GM12878 (cell line): ENCODE data around the gene FETUB. TPM values are rescaled to one million over a fixed set of nuclear protein-coding genes. Genes with fewer than 3 reads are reported as not detected.

Experiments used
- ATAC-seq: fragments of 200-7000 bp; cut with Tn5 transposase; 3 replicates; pipeline ENCODE4 v1.9.1; 2020; ENCODE audit warnings: mild to moderate bottlenecking, moderate library complexity
- BruUV-seq: library from RNA; stranded (reverse); fragments of 400-500 nt; replicated peaks from 2 replicates; lab custom pipeline; 2021; lab: Mats Ljungman, UMichigan
- CTCF ChIA-PET: fragments of 300-600 bp; sonication (Branson Sonifier 250); formaldehyde crosslinking; extraction: SDS; loops from one replicate; lab custom pipeline; 2021; ENCODE audit warnings: inconsistent platforms; lab: Yijun Ruan, JAX
- POLR2A ChIA-PET: fragments of 350-600 bp; formaldehyde crosslinking; extraction: SDS; loops from one replicate; lab custom pipeline; 2021; ENCODE audit warnings: inconsistent platforms; lab: Charles Lee
- RAD21 ChIA-PET: fragments of 300-600 bp; sonication (Branson Sonifier 250); formaldehyde crosslinking; loops from one replicate; lab custom pipeline; 2023; ENCODE audit warnings: antibody characterized with exemption; ENCODE audit not compliant: unreplicated experiment; lab: Charles Lee
- SMC1A ChIA-PET: fragments of 300-600 bp; sonication (Branson Sonifier 250); formaldehyde crosslinking; loops from one replicate; lab custom pipeline; 2023; ENCODE audit not compliant: unreplicated experiment, uncharacterized antibody; lab: Charles Lee
- DNase-seq: peaks from one replicate; pipeline ENCODE4 v3.0.0-alpha.2; 2011; ENCODE audit warnings: low read depth, low spot score
- FAIRE-seq: peaks from 3 replicates; lab custom pipeline; 2011; peaks lifted over from hg19 to GRCh38; lab: Jason Lieb, UNC
- H2AFZ ChIP-seq: 2 replicates; pipeline ENCODE4 v1.6.0; 2011; ENCODE audit warnings: low read depth, low read length, control low read depth; ENCODE audit not compliant: control insufficient read depth
- H3K27ac ChIP-seq: 2 replicates; pipeline ENCODE4 v1.5.1; 2011; ENCODE audit warnings: control low read depth; ENCODE audit not compliant: control insufficient read depth, insufficient read depth
- H3K27me3 ChIP-seq, 2 experiments: replicated peaks in 1 of 2; 2 replicates each; pipeline versions ENCODE4 v1.6.0 to v1.6.1; 2011; ENCODE audit warnings: low read length in 1 of 2; ENCODE audit not compliant: control insufficient read depth in 2 of 2, insufficient read depth in 2 of 2
- H3K36me3 ChIP-seq, 2 experiments: 2 replicates each; pipeline ENCODE4 v1.5.1; 2011; ENCODE audit warnings: low read length in 1 of 2; ENCODE audit not compliant: control insufficient read depth in 2 of 2, insufficient read depth in 2 of 2
- H3K4me1 ChIP-seq: 2 replicates; pipeline ENCODE4 v1.6.1; 2011; ENCODE audit warnings: mild to moderate bottlenecking, low read length, moderate library complexity, mixed read lengths; ENCODE audit not compliant: control insufficient read depth, insufficient read depth
- H3K4me2 ChIP-seq: 2 replicates; pipeline ENCODE4 v1.6.0; 2011; ENCODE audit warnings: control low read depth; ENCODE audit not compliant: control insufficient read depth, insufficient read depth
- H3K4me3 ChIP-seq: fragments of 200-600 bp; sonication (generic); 2 replicates; pipeline ENCODE4 v1.5.1; 2016
- H3K79me2 ChIP-seq: 2 replicates; pipeline ENCODE4 v1.6.0; 2011; ENCODE audit warnings: low read length; ENCODE audit not compliant: control insufficient read depth, insufficient read depth
- H3K9ac ChIP-seq: 2 replicates; pipeline ENCODE4 v1.8.0; 2011; ENCODE audit warnings: low read length, control low read depth, mixed read lengths; ENCODE audit not compliant: control insufficient read depth, insufficient read depth
- H3K9me3 ChIP-seq: replicated peaks from 3 replicates; pipeline ENCODE4 v1.5.1; 2011; ENCODE audit warnings: mild to moderate bottlenecking, low read length; ENCODE audit not compliant: control insufficient read depth, insufficient read depth
- H4K20me1 ChIP-seq: 2 replicates; pipeline ENCODE4 v1.6.0; 2011; ENCODE audit not compliant: control insufficient read depth, insufficient read depth
- ATF7 ChIP-seq: fragments of 450-650 bp; IDR thresholded peaks from 2 replicates; pipeline ENCODE4 v1.6.1; 2016; ENCODE audit warnings: low read depth, mild to moderate bottlenecking
- CREB1 ChIP-seq: IDR thresholded peaks from 2 replicates; pipeline ENCODE4 v1.6.1; 2012; ENCODE audit warnings: low read depth, mild to moderate bottlenecking, inconsistent platforms
- EGR1 ChIP-seq, 2 experiments: IDR thresholded peaks; 1 replicate in 1 of 2; 2 replicates in 1 of 2; pipeline ENCODE4 v1.6.1; 2011 to 2012; ENCODE audit warnings: low read depth in 2 of 2, low read length in 2 of 2, borderline replicate concordance in 1 of 2, mild to moderate bottlenecking in 1 of 2, moderate library complexity in 1 of 2
- KLF5 ChIP-seq: fragments of 450-650 bp; IDR thresholded peaks from 2 replicates; pipeline ENCODE4 v1.6.1; 2014; ENCODE audit warnings: mild to moderate bottlenecking; ENCODE audit not compliant: partially characterized antibody
- RAD21 ChIP-seq: IDR thresholded peaks from 2 replicates; pipeline ENCODE4 v1.6.1; 2011; ENCODE audit warnings: mild to moderate bottlenecking, low read depth, low read length, moderate library complexity; ENCODE audit not compliant: insufficient read depth
- RUNX3 ChIP-seq: IDR thresholded peaks from 2 replicates; pipeline ENCODE4 v1.6.1; 2012; ENCODE audit warnings: low read length, inconsistent platforms
- SP1 ChIP-seq: IDR thresholded peaks from one replicate; pipeline ENCODE4 v1.6.1; 2011; ENCODE audit warnings: low read depth, low read length
- SREBF1 ChIP-seq: IDR thresholded peaks from 2 replicates; pipeline ENCODE4 v1.6.1; 2012; ENCODE audit warnings: mild to moderate bottlenecking, low read length
- TCF12 ChIP-seq: IDR thresholded peaks from 2 replicates; pipeline ENCODE4 v1.6.1; 2011; ENCODE audit warnings: low read depth, mild to moderate bottlenecking, low read length
- TCF7 ChIP-seq: IDR thresholded peaks from 2 replicates; pipeline ENCODE4 v1.6.1; 2014; ENCODE audit warnings: antibody characterized with exemption, borderline replicate concordance
- WRNIP1 ChIP-seq: IDR thresholded peaks from 2 replicates; pipeline ENCODE4 v1.6.1; 2011; ENCODE audit warnings: low read depth, low read length, improper control_type of control experiment, borderline replicate concordance
- YBX1 ChIP-seq: fragments of 450-650 bp; IDR thresholded peaks from 2 replicates; pipeline ENCODE4 v1.6.1; 2016; ENCODE audit warnings: antibody characterized with exemption
- YY1 ChIP-seq: IDR thresholded peaks from 2 replicates; pipeline ENCODE4 v1.6.1; 2011; ENCODE audit warnings: low read depth, mild to moderate bottlenecking, low read length
- ZNF24 ChIP-seq: fragments of 450-650 bp; IDR thresholded peaks from 2 replicates; pipeline ENCODE4 v1.6.1; 2017; ENCODE audit warnings: antibody characterized with exemption, mild to moderate bottlenecking
- ZNF384 ChIP-seq: IDR thresholded peaks from 2 replicates; pipeline ENCODE4 v1.6.1; 2012; ENCODE audit warnings: low read depth, mild to moderate bottlenecking, low read length, improper control_type of control experiment, borderline replicate concordance
- WGBS: methylation state at CpG from one replicate; pipeline ENCODE4 v1.1.6; 2016; ENCODE audit warnings: low lambda C conversion rate; ENCODE audit not compliant: insufficient replicate concordance, insufficient coverage; ENCODE audit errors: missing lambda C conversion rate; 5-methylcytosine and 5-hydroxymethylcytosine counted together
- in situ Hi-C: fragments of 300-500 bp; cut with MboI; formaldehyde crosslinking; loops from 9 replicates; pipeline ENCODE4 v1.14.3; 2018; ENCODE audit warnings: mixed read lengths
- intact Hi-C: fragments of 100-400 bp; cut with micrococcal nuclease; formaldehyde crosslinking; loops from one replicate; pipeline ENCODE4 v1.14.2; 2022; ENCODE audit not compliant: unreplicated experiment
- polyA plus RNA-seq, 11 experiments: library from polyadenylated mRNA; depleted of rRNA in 4 of 11; unstranded in 6 of 11; stranded (reverse) in 5 of 11; fragments of >200 nt; fragmentation: Nextera tagmentation in 4 of 11; fragmentation: Illumina TruSeq in 1 of 11; extraction: Ambion mirVana in 4 of 11; extraction: Trizol in 1 of 11; gene quantifications; 1 replicate in 1 of 11; 2 replicates in 10 of 11; pipeline versions ENCODE4 v1.2.1 to v1.2.3, GENCODE V29; 2011 to 2016; ENCODE audit warnings: inconsistent platforms in 2 of 11, missing spikeins in 2 of 11, low read depth in 1 of 11
- total RNA-seq, 4 experiments: library from RNA; depleted of rRNA in 3 of 4; stranded (reverse); fragments of >200 nt in 3 of 4; fragmentation: Illumina TruSeq in 1 of 4; extraction: Trizol in 1 of 4; gene quantifications; 2 replicates each; pipeline versions ENCODE4 v1.2.1 to v1.2.3, GENCODE V29; 2013 to 2021
- TF ChIP-seq, protein P1 (sequence below): fragments of 450-650 bp; IDR thresholded peaks from 2 replicates; pipeline ENCODE4 v1.6.1; 2017; ENCODE audit warnings: mild to moderate bottlenecking, low read depth, inconsistent platforms; ENCODE audit not compliant: poor library complexity, severe bottlenecking
- TF ChIP-seq, protein P2 (sequence below): IDR thresholded peaks from 2 replicates; pipeline ENCODE4 v1.6.1; 2012; ENCODE audit warnings: improper control_type of control experiment, low read depth, low read length; ENCODE audit not compliant: insufficient replicate concordance
- TF ChIP-seq, protein P3 (sequence below): IDR thresholded peaks from 2 replicates; pipeline ENCODE4 v1.6.1; 2012; ENCODE audit warnings: low read length, inconsistent platforms

The FETUB gene
- total and polyA plus RNA-seq, 10 of the 15 experiments (the other 5 are each of a cell fraction or from before 2014, with no cell fraction given), result not detected

DNA sequence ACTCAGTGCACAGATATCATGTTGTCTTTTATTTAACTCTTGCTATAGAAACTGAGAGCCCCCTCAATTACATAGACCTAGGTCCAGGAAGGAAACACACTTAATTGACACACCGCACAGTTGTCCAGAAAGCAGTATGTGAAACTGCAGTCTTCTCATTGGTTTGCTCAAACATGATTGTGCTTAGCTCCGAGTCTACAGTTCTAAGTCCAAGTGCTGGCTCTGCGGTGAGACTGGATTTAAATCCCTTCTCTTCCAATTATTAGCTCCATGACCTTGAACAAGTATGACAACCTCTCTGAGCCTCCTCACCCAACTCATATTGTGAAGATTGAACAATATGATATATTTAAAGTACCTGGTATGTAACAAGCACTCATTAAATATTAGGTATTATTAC is 46.3 kb upstream of the FETUB start:
- WGBS, result 58% methylated on average over 3 of the region's 3 CpGs
- TF ChIP-seq WRNIP1, result no peak
- TF ChIP-seq YBX1, result no peak
- TF ChIP-seq, protein P1, sequence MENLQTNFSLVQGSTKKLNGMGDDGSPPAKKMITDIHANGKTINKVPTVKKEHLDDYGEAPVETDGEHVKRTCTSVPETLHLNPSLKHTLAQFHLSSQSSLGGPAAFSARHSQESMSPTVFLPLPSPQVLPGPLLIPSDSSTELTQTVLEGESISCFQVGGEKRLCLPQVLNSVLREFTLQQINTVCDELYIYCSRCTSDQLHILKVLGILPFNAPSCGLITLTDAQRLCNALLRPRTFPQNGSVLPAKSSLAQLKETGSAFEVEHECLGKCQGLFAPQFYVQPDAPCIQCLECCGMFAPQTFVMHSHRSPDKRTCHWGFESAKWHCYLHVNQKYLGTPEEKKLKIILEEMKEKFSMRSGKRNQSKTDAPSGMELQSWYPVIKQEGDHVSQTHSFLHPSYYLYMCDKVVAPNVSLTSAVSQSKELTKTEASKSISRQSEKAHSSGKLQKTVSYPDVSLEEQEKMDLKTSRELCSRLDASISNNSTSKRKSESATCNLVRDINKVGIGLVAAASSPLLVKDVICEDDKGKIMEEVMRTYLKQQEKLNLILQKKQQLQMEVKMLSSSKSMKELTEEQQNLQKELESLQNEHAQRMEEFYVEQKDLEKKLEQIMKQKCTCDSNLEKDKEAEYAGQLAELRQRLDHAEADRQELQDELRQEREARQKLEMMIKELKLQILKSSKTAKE, result no peak
- no peak for TF ChIP-seq ATF7
- no peak for TF ChIP-seq SREBF1
- no peak for TF ChIP-seq RUNX3
- no peak for TF ChIP-seq ZNF24
- TF ChIP-seq KLF5, result no peak
- TF ChIP-seq TCF12, result no peak
- no peak for TF ChIP-seq YY1
- TF ChIP-seq, protein P2, sequence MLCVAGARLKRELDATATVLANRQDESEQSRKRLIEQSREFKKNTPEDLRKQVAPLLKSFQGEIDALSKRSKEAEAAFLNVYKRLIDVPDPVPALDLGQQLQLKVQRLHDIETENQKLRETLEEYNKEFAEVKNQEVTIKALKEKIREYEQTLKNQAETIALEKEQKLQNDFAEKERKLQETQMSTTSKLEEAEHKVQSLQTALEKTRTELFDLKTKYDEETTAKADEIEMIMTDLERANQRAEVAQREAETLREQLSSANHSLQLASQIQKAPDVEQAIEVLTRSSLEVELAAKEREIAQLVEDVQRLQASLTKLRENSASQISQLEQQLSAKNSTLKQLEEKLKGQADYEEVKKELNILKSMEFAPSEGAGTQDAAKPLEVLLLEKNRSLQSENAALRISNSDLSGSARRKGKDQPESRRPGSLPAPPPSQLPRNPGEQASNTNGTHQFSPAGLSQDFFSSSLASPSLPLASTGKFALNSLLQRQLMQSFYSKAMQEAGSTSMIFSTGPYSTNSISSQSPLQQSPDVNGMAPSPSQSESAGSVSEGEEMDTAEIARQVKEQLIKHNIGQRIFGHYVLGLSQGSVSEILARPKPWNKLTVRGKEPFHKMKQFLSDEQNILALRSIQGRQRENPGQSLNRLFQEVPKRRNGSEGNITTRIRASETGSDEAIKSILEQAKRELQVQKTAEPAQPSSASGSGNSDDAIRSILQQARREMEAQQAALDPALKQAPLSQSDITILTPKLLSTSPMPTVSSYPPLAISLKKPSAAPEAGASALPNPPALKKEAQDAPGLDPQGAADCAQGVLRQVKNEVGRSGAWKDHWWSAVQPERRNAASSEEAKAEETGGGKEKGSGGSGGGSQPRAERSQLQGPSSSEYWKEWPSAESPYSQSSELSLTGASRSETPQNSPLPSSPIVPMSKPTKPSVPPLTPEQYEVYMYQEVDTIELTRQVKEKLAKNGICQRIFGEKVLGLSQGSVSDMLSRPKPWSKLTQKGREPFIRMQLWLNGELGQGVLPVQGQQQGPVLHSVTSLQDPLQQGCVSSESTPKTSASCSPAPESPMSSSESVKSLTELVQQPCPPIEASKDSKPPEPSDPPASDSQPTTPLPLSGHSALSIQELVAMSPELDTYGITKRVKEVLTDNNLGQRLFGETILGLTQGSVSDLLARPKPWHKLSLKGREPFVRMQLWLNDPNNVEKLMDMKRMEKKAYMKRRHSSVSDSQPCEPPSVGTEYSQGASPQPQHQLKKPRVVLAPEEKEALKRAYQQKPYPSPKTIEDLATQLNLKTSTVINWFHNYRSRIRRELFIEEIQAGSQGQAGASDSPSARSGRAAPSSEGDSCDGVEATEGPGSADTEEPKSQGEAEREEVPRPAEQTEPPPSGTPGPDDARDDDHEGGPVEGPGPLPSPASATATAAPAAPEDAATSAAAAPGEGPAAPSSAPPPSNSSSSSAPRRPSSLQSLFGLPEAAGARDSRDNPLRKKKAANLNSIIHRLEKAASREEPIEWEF, result no peak
- TF ChIP-seq ZNF384, result no peak
- no peak for TF ChIP-seq SP1
- TF ChIP-seq RAD21, result no peak
- TF ChIP-seq, protein P3, sequence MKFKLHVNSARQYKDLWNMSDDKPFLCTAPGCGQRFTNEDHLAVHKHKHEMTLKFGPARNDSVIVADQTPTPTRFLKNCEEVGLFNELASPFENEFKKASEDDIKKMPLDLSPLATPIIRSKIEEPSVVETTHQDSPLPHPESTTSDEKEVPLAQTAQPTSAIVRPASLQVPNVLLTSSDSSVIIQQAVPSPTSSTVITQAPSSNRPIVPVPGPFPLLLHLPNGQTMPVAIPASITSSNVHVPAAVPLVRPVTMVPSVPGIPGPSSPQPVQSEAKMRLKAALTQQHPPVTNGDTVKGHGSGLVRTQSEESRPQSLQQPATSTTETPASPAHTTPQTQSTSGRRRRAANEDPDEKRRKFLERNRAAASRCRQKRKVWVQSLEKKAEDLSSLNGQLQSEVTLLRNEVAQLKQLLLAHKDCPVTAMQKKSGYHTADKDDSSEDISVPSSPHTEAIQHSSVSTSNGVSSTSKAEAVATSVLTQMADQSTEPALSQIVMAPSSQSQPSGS, result no peak
- no peak for TF ChIP-seq TCF7
- no peak for TF ChIP-seq EGR1 (IDR thresholded peaks at IDR 0.05; ENCODE audit: borderline replicate concordance in 1 of 2, low read depth in 2 of 2, low read length in 2 of 2)
- no peak for TF ChIP-seq CREB1

More for the DNA sequence above, 46.3 kb upstream of the FETUB start:
- FAIRE-seq (no peak), ATAC-seq (no peak), DNase-seq (no peak)
- Histone ChIP-seq H3K4me1 (no peaks in the 10 kb centered on the region), H3K4me2 (no peak overlapping the region), H3K9ac (no peak overlapping the region), H3K9me3 (no peaks in the 10 kb centered on the region), H3K27me3 (peaks cover 0 to 2% of the 10 kb centered on the region in 2 experiments; a peak in 1 of 4 replicates), H3K36me3 (no peaks in the 10 kb centered on the region), H4K20me1 (no peaks in the 10 kb centered on the region), H3K4me3 (no peak overlapping the region), H3K27ac (no peak overlapping the region), H3K79me2 (no peaks in the 10 kb centered on the region), H2AFZ (no peak overlapping the region)
- ChIA-PET POLR2A (no interaction called here), SMC1A (no interaction called here), RAD21 (no interaction called here), CTCF (interaction anchor here (1.1 to 2.0 kb wide), 3 partner anchors 21 to 650 kb away, joined by 5 read pairs; no protein-coding TSS in a partner anchor)
- in situ Hi-C loops (no loop called here), intact Hi-C loops (no loop called here)
- BruUV-seq, result no TSS peak
